NCI-H1436 (cell line): ENCODE measurements around the gene SOD2.
"Not testable (repeated sequence)": the region's sequence is repeated elsewhere in the genome, so short reads cannot be mapped to it uniquely, and the experiment has no call there.

ENCODE experiments used
- DNase-seq: peaks from one replicate; lab custom pipeline; 2025; lab: John Stamatoyannopoulos, UW

The SOD2 gene

DNA sequence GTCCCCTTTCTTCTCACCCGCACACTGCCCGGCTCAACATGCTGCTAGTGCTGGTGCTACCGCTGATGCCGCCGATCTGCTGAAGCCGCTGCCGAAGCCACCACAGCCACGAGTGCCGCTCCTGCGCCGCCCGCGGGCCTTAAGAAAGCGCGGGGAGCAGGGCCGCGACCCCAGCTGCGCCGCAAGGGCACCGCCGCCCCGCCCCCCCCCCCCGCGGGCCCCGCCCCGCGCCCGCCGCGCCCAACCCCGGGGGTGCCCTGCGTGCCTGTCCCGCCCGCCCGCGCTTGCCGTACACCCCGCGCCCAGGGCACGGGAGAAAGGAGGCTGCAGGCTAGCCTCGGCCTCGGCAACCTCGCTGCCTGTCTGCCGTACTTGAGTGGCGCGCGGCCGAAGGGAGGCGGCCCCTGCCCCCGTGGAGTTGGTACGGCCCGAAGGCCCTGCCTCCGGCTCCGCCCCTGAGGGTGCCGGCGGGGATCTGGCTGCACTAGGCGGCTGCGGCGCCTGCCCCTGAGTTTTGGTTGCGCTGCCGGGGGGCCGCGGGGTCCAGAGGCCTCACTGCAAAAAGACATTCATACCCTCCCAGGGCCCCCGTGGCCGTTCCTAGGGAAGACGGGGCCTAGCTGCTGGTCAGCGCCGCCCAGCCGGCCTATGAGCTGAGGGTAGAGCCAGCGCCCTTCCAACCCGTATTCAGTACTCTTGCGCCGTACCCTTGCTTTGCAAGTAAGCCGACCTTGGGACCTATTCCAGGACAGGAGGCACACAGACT lies at the start of gene SOD2:
Gene SOD2 (minus strand): TSS at position 114 of the 766 bp plus-strand sequence. CDS start 74 bp downstream, at position 40.
- peak; percentile 73 for DNase-seq

DNA sequence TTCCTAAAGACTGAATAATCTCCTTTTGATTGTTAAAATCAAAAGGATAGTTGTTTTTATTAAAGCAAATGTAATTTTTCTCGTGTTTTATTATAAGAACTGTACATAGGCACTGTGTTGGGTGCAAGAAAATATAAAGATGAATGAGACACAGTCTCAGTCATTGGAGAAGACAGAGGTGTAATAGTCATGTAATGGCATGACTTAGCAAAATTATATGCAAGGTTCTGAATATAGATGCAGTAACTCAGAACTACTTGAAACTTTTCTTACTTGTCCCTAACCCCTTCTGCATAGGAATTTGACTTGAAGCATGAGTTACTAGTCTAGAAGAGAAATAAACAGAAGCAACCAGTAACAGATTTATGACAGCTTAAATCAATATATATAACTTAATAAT lies 49.1 kb upstream of the SOD2 start:
- DNase-seq, result no peak

DNA sequence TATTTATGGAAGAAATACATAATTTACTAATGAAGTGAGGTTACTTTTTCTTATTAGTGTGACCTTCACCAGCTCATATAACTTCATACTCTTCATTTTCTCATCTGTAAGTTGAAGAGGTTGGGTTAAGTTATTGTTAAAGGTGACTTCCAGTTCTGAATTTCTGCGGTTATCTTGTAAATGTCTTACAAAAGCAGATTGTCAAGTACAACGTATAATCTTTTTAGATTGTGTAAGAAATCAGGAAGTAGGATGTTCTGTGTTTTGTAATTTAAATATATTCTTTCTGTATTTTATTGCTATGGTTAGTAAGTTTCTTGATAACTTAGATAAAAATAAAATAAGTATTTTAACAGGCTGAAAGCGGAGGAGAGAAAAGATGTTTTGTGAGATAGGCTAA lies 46.3 kb upstream of the SOD2 start:
- DNase-seq, result no peak

DNA sequence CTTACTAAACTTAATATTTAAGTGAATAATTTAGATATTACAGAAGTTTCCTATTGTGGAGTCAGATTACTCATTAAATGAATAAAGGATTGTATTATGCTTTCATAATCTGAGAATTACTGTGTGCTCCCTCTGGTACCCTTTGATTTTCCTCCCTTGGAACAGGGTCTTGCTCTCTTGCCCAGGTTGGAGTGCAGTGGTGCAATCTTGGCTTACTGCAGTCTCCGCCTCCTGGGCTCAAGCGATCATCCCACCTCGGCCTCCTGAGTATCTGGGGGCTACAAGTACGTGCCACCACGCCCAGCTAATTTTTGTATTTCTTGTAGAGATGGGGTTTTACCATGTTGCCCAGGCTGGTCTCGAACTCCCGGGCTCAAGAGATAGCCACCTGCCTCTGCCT lies 43.9 kb upstream of the SOD2 start:
- no peak for DNase-seq

DNA sequence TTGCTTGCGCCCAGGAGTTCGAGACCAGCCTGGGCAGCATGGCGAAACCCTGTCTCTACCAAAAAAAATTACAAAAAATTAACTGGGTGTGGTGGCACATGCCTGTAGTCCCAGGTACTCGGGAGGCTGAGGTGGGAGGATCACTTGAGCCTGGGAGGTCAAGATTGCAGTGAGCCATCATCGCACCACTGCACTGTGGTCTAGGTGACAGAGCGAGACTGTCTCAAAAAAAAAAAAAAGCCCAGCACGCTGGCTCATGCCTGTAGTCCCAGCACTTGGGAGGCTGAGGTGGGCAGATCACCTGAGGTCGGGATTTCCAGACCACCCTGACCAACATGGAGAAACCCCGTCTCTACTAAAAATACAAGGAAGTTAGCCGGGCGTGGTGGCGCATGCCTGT lies 40.4 kb upstream of the SOD2 start:
- DNase-seq, result not testable (repeated sequence)

DNA sequence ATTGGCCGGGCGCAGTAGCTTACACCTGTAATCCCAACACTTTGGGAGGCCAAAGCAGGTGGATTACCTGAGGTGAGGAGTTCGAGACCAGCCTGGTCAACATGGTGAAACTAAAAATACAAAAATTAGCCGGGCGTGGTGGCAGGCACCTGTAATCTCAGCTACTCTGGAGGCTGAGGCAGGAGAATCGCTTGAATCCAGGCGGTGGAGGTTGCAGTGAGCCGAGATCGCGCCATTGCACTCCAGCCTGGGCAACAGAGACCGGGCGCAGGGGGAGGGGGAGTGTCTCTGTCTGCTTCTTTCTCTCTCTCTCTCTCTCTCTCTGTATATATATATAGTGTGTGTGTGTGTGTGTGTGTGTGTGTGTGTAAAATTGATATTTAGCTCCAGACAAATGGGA lies 39.5 kb upstream of the SOD2 start:
- not testable (repeated sequence) for DNase-seq

DNA sequence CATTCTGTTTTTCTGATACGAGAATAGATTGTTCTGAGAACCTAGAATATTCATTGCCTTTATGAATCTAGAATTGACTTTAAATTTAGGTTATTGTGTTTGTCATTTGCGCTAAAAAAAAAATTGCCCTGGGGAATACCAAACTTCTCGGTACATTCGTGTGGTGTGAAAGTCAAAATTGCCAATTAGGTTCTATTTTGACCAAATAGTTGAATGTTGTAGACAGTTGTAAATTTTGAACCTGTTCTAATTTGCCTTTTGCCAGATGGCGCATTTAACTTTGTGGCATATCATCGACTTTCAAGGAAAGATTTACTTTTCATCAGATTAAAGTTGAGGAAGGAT lies 37.3 kb upstream of the SOD2 start:
- no peak for DNase-seq

DNA sequence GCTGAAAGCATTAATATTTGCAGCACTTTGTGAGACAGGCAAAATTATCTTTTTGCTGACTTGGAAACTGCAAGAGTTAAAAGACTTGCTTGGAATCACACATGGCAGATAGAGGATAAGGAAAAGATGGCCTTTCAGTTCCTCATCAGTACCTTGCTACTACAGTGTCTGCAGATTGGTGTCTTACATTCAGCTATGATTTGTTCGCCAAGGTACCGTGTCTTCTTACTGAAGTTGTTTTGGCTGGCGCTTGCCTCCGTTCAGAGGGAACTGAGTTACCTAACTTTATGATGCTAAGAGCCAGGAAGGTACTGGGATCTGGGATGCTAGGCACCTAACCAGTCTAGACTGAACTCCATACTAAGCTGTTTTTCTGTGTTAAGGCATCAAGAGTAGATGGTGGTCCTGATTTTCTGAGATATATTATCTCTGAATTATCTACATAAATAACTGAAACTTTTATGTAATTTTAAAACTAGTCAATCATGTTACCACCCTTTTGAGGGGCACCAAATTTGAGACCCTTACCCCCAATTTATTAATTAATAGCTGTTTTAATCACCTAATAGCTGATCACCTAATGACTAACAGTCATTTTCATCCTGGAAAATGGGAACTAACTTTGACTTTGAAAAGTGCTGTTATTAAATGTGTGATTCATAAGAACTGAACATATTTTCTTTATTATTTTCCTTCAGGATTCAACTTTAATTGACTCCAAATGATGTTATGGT lies 36.7 kb upstream of the SOD2 start:
- DNase-seq, result no peak

DNA sequence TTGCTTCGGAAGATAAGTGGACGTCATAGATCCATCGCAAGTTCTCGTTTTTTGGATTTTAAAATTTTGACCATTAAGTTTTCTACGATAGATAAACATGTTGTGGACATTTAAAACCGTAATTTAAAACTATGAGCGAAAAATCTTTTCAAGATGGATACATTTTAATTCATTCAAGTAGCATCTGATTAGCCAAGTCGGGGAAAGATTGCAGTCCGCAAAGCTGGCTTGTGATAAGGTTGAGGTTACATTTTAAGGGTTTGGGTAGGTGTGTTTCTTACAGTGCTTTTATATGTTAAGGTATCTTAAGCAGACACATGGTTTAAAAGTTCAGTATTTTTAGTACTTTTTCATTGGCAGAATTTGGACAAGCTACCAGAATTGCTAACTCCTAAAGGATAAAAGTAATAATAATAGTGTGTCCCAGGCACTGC lies 35.5 kb upstream of the SOD2 start:
- DNase-seq, result no peak

DNA sequence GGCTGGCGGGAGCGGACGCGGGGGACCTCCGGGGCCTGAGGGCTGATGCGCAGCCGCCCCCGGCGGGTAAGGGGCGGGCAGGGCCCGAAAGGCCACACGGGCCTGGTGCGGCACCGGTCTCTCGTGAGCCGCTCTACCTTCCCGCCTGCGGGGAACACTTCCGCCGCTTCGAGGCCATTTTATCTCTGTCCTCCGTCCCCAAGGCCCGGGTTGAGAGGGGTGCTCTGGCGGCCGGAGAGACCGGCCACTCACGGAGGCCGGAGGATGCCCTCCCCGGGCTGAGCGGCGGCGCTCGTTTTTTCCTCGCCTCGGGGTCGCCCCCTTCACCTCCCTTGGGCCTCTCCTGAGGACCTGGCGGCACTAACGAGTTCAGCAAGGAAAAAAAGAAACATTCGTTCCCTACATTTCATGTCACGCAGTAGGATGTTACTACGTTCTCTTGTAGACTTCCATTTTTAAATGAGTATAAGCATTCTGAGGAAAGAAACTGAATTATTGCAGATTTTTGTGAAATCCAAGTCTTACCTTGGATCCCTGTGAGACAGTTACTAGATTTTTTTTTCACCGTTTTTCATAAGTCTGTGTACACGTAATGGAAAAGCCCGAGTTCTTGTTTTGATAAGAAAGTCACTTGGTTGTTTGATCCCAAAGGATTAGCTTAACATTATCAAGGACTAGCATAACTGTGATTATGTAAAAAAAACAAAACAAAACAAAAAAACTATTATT lies 34.8 kb upstream of the SOD2 start:
- peak; percentile 40 for DNase-seq

DNA sequence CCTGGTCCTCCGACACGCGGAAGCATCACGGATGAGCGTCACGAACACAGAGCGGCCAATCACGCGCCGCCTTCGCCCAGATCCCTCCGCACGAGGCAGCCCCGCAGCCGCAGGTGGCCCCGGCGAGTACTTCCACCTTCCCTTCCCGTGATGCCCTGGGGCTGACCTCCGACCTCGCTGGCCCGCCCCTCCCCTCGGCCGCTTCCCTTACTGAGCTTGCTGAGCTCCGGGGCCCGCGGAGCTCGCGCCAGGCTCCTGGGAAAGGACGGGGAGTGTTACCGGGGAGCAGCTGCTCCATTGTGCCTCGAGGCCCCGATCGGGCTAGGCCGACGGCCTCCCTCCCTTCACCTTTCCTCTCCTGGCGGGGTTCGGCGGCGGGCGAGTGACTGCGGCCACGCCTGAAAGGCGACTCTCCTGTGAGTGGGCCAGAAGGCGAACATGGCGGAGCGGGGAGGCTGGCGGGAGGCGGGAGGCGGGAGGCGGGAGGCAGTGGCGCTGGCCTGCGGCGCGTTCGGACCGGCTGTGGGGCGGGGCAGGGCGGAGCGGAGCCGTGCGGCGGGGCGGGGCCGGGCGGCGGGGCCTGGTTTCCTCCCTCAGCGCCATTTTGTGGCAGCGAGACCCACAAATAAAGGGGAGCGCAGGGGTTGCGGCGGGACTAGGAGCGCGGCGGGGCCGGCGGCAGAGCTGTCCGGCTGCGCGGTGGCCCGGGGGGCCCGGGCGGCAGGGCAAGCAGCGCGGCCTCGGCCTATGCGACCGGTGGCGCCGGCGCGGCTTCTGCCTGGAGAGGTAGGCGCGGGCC lies 34.1 kb upstream of the SOD2 start, which contains the start of gene WTAP:
Gene WTAP (plus strand): TSS at position 589 of the 799 bp plus-strand sequence. CDS start 8,760 bp downstream, outside the sequence.
- peak; percentile 93 for DNase-seq

DNA sequence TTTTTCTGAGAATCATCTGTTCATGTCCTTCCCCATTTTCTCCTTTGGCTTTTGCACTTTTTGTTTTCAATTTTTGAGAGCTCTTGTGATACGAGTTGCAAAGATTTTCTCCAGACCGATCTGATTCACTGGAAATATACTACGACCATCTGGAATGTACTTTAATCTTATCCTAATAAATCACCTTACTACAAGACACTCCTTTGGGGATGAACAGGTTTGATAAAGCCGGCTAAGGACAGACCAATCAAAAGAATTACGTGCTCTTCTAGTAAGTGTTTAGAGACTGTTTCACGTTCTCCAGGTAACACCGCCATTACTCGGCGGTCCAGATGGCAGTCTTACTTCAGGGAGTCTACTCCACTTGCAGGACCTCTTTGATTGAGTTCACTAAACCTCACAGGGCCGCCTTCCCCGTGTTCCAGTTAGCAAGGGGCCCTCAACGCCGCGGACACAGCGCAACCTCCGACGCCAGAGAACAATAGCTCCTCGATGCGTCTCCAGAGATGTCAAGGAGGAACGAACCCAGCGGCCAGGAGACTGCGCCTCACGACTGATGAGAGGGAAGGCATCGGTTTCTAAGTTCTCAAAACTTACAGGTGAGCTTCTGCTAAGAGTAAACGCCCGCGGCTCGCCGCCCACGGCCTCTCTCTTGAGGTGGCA lies 33.3 kb upstream of the SOD2 start:
- no peak for DNase-seq

DNA sequence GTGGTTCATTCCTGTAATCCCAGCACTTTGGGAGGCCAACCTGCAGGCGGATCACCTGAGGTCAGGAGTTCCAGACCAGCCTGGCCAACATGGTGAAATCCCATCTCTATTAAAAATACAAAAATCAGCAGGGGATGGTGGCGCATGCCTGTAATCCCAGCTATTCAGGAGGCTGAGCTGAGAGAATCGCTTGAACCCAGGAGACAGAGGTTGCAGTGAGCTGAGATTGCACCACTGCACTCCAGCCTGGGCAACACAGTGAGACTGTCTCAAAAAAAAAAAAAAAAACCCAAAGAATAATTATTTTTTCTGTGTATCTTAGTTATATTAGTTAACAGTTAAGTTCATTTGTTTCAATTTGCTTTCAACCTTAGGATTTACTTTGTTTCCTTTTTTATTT lies 32.2 kb upstream of the SOD2 start:
- DNase-seq, result not testable (repeated sequence)

DNA sequence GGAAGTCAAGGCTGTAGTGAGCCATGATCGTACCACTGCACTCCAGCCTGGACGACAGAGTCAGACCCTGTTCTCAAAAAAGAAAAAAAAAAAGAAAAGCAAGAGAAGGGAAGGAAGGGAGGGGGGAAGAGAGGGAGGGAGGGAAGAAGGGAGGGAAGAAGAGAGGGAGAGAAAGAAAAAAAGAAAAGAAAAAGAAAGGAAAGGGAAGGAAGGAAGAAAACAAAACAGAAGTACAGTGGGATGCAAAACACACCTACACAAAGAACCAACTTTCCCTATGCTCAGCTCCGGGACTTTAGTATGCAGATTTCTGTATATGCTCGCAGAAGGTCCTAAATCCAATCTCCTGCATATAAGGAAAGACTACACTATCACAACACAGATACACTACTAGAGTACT lies 31.7 kb upstream of the SOD2 start:
- DNase-seq, result no peak

DNA sequence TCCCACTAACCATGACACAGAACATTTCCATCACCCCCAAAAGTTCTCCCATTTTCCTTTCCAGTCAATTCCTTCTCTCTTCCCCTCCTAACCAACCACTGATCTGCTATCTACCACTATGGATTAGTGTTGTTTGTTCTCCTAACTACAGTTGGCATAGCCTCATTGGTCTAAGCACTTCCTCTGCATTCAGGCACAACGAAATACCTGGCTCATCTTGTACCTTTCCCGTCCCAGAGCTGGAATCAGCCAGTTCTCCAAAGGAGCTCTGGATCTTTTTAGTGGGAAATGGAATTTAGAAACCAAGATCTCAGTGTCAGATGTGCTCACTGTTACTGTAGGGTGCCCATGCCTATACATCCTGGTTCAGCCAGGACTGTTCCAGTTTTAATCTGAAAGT lies 30.2 kb upstream of the SOD2 start:
- no peak for DNase-seq

DNA sequence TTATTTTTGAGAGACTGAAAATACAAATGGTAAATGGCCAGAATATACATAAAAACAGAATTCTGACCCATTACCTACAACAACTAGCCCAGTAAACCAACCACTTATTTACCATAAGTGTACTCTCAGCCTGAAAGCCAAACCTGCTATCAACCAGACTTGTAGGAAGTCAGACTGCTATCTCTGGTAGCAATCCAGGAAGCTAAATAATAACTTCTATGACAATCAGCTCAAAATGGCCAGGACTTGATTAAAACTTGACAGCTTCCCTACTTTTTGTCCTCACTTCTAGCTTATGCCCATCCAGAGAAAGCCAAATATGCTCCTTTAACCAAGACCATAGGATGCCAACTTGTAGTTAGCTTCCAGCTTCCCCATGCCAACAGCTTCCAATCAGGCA lies 29.6 kb upstream of the SOD2 start:
- DNase-seq, result no peak

DNA sequence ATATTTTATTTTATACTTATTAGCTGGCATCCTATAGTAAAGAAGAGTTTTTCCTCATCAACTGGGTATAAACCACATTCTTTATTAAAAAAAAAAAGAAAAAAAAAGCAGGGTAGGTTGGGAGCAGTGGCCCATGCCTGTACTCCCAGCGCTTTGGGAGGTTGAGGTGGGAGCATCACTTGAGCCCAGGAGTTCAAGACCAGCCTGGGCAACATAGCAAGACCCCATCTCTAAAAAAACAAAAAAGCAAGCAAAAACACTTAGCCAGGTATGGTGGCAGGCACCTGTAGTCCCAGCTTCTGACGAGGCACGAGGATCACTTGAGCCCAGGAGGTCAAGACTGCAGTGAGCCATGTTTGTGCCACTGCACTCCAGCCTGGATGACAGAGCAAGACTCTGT lies 28.9 kb upstream of the SOD2 start:
- DNase-seq, result not testable (repeated sequence)

DNA sequence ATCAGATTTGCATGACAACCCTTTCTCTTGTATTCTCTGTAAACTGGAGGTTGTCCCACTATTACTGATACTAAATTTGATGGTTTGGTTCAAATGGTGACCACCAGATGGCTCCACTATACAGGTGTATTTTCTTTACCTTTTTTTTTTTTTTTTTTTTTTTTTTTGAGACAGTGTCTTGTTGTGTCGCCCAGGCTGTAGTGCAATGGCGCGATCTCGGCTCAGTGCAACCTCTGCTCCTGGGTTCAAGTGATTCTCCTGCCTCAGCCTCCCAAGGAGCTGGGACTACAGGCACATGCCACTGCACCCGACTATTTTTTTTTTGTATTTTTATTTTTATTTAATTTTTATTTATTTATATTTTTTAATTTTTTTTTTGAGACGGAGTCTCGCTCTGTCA lies 27.7 kb upstream of the SOD2 start:
- DNase-seq, result no peak

DNA sequence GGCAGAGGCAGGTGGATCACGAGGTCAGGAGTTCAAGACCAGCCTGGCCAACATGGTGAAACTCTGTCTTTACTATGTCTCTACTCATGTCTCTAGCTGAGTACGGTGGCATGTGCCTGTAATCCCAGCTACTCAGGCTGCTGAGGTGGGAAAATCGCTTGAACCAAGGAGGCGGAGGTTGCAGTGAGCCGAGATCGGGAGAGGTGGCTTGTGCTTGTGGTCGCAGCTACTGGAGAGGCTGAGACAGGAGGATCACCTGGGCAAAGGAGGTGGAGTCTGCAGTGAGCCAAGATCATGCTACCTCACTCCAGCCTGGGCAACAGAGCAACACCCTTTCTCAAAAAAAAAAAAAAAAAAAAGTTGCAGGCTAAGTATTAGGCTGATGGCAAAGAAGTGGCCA lies 26.2 kb upstream of the SOD2 start:
- no peak for DNase-seq

DNA sequence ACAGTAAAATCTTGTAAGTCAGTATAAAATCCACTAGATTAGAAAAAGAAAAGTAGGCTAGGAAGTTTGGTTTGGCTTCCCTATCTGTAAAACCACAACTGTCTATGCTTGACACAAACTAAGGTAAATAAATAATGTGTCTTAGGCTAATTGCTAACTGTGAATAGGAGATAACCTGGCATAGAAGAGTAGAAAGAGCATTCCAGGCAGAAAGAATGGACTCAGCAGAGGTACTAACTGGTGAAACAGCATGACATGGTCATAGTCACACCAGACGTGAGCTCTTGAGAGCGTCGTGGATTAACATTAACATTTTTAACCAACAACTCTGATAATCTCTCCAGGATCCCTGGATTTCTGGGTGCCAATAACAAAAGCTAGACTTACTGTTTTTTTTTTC lies 25.6 kb upstream of the SOD2 start:
- DNase-seq, result no peak
